ENCODE measurements around the gene NUDT12.
A peak's percentile ranks its signal among the peaks of the same experiment; 100 is the strongest.

Gene NUDT12

GRCh38 chr5:103539376-103540330 lies 22.9 kb downstream of the NUDT12 start:
- DNase-seq, result no peak

GRCh38 chr5:103532086-103532734 lies 30.4 kb downstream of the NUDT12 start:
- no peak for DNase-seq

- DNase-seq, result no peak
Measured at GRCh38 chr5:103526164-103526915, 36.2 kb downstream of the NUDT12 start.

GRCh38 chr5:103525361-103525760 lies 37.2 kb downstream of the NUDT12 start:
- no peak for DNase-seq

- no peak for DNase-seq
Measured at GRCh38 chr5:103523319-103523718, 39.3 kb downstream of the NUDT12 start.

GRCh38 chr5:103522586-103522985 lies 40.0 kb downstream of the NUDT12 start:
- no peak for DNase-seq

GRCh38 chr5:103519550-103519949 lies 43.0 kb downstream of the NUDT12 start:
- DNase-seq, result no peak

GRCh38 chr5:103514371-103514770 lies 48.2 kb downstream of the NUDT12 start:
- DNase-seq, result no peak

- no peak for DNase-seq
Measured at GRCh38 chr5:103513701-103514100, 48.9 kb downstream of the NUDT12 start.

GRCh38 chr5:103512500-103512899 lies 50.1 kb downstream of the NUDT12 start:
- no peak for DNase-seq

GRCh38 chr5:103511554-103511885 lies 51.1 kb downstream of the NUDT12 start:
- DNase-seq, result no peak

GRCh38 chr5:103510851-103511553 lies 51.6 kb downstream of the NUDT12 start:
- no peak for DNase-seq

GRCh38 chr5:103505581-103506305 lies 56.8 kb downstream of the NUDT12 start:
- DNase-seq, result peak; percentile 23

- DNase-seq, result no peak
Measured at GRCh38 chr5:103503066-103503465, 59.5 kb downstream of the NUDT12 start.

GRCh38 chr5:103502662-103503061 lies 59.9 kb downstream of the NUDT12 start:
- no peak for DNase-seq
